ENCODE measurements around the gene CROCC2. TPM values are rescaled to one million over a fixed set of nuclear protein-coding genes. Genes with fewer than 3 reads are reported as not detected.

CROCC2 gene
- total and polyA plus RNA-seq, 2 of the 13 experiments (the other 11 are each of a cell fraction or from before 2014, with no cell fraction given), result not detected

GRCh38 chr2:240960309-240960970, 54.3 kb downstream of the CROCC2 start (continued):
- TF ChIP-seq FOXP4 (CRISPR knock-in tag; IDR thresholded peaks at IDR 0.05) (peak; percentile 91), ZSCAN9 (CRISPR knock-in tag; IDR thresholded peaks at IDR 0.05; ENCODE audit: borderline replicate concordance) (peak; percentile 64; the same call in 1 of the 2 replicates), HNF4A (CRISPR knock-in tag; IDR thresholded peaks at IDR 0.05) (peak; percentile 84), ZNF264 (CRISPR knock-in tag; IDR thresholded peaks at IDR 0.05) (peak; percentile 86), ZBTB7A (CRISPR knock-in tag; IDR thresholded peaks at IDR 0.05) (peak; percentile 86; the same call in 1 of the 2 replicates), ZNF350 (CRISPR knock-in tag; IDR thresholded peaks at IDR 0.05; ENCODE audit: borderline replicate concordance, low read depth) (peak; percentile 74; the same call in 1 of the 2 replicates), MEIS2 (CRISPR knock-in tag; IDR thresholded peaks at IDR 0.05) (peak; percentile 52), HBP1 (CRISPR knock-in tag; IDR thresholded peaks at IDR 0.05; ENCODE audit: low read depth) (0 out of 2 replicates have a peak, but pooled peaks have one; percentile 15), ZNF513 (CRISPR knock-in tag; conservative IDR thresholded peaks at IDR 0.05) (no peak), GMEB1 (CRISPR knock-in tag; IDR thresholded peaks at IDR 0.05; ENCODE audit: borderline replicate concordance) (peak; percentile 64), ZNF256 (CRISPR knock-in tag; conservative IDR thresholded peaks at IDR 0.05) (no peak), ZFP1 (CRISPR knock-in tag; IDR thresholded peaks at IDR 0.05) (0 out of 2 replicates have a peak, but pooled peaks have one; percentile 27), ZNF574 (CRISPR knock-in tag; IDR thresholded peaks at IDR 0.05) (peak; percentile 77), ZNF792 (CRISPR knock-in tag; IDR thresholded peaks at IDR 0.05) (no peak; the same call in 1 of the 2 replicates), GPBP1L1 (CRISPR knock-in tag; IDR thresholded peaks at IDR 0.05) (no peak), DR1 (CRISPR knock-in tag; IDR thresholded peaks at IDR 0.05) (0 out of 2 replicates have a peak, but pooled peaks have one; percentile 65), ZNF484 (CRISPR knock-in tag; IDR thresholded peaks at IDR 0.05; ENCODE audit: borderline replicate concordance, low read depth) (0 out of 2 replicates have a peak, but pooled peaks have one; percentile 22)

All from HepG2 (cell line).